Measurements from ENCODE around the gene PPBP.

DNA sequence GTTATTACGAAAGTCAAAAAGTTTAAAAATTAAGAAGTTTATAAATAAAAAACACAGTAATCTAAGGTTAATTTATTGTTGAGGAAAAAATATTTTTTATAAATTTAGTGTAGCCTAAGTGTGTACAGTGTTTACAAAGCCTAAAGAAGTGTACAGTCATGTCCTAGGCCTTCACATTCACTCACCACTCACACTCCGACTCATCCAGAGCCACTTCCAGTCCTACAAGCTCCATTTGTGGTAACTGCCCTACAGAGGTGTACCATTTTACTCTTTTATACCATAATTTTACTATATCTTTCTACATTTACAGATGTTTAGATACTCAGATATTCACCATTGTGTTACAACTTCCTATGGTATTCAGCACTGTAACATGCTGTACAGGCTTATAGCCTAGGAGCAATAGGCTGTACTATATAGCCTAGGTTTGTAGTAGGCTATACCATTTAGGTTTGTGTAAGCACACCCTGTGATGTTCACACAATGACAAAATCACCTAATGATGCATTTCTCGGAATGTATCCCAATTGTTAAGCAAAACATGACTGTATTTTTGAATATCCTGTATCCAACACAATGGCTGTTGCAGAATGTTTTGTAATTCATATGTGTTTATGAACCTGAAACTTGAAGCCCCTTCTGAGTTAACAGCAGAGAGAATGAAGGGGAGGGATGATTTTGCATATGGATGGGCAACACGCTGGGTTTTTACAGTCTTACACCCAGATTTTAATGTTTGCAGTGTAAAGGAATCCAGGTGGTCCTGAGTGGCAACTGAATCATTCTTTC lies 3.1 kb downstream of the PPBP start:
- TF ChIP-seq CTBP1 (IDR thresholded peaks at IDR 0.05; ENCODE audit: borderline replicate concordance) (peak; percentile 71; the same call in 1 of the 2 replicates), SP1 (IDR thresholded peaks at IDR 0.05) (no peak), HDGF (IDR thresholded peaks at IDR 0.05; ENCODE audit: borderline replicate concordance) (no peak), SUZ12 (IDR thresholded peaks at IDR 0.05) (no peak), BHLHE40 (IDR thresholded peaks at IDR 0.05; ENCODE audit: borderline replicate concordance) (no peak)
- TF ChIP-seq, protein P1, sequence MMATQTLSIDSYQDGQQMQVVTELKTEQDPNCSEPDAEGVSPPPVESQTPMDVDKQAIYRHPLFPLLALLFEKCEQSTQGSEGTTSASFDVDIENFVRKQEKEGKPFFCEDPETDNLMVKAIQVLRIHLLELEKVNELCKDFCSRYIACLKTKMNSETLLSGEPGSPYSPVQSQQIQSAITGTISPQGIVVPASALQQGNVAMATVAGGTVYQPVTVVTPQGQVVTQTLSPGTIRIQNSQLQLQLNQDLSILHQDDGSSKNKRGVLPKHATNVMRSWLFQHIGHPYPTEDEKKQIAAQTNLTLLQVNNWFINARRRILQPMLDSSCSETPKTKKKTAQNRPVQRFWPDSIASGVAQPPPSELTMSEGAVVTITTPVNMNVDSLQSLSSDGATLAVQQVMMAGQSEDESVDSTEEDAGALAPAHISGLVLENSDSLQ (IDR thresholded peaks at IDR 0.05) = peak; percentile 75
